OCI-LY1 (cell line): Measurements from ENCODE around the gene NACA.
"Not testable (repeated sequence)": the region's sequence is repeated elsewhere in the genome, so short reads cannot be mapped to it uniquely, and the experiment has no call there.

Experiments
- EZH2 ChIP-seq: fragments of 200-600 bp; sonication (generic), shearing (Covaris generic); IDR thresholded peaks from 2 replicates; pipeline ENCODE4 v1.8.0; 2017; ENCODE audit warnings: borderline replicate concordance, mixed run types, mild to moderate bottlenecking, antibody characterized with exemption, low read length, moderate library complexity, mixed read lengths
- TF ChIP-seq, protein P1 (sequence below): fragments of 200-600 bp; sonication (generic), shearing (Covaris generic); IDR thresholded peaks from 2 replicates; pipeline ENCODE4 v1.5.1; 2017; ENCODE audit warnings: mild to moderate bottlenecking, antibody characterized with exemption, low read length, moderate library complexity, mixed read lengths

DNA sequence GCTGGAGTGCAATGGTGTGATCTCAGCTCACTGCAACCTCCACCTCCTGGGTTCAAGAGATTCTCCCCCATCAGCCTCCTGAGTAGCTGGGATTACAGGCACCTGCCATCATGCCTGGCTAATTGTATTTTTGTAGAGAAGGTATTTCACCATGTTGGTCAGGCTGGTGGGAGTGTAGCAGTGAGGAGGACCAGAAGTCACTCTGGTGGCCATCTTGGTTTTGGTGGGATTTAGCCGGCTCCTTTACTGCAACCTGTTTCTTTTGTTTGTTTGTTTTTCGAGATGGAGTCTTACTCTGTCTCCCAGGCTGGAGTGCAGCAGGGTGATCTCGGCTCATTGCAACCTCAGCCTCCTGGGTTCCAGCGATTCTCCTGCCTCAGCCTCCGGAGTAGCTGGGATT is 20.6 kb downstream of the NACA start:
- TF ChIP-seq, protein P1, sequence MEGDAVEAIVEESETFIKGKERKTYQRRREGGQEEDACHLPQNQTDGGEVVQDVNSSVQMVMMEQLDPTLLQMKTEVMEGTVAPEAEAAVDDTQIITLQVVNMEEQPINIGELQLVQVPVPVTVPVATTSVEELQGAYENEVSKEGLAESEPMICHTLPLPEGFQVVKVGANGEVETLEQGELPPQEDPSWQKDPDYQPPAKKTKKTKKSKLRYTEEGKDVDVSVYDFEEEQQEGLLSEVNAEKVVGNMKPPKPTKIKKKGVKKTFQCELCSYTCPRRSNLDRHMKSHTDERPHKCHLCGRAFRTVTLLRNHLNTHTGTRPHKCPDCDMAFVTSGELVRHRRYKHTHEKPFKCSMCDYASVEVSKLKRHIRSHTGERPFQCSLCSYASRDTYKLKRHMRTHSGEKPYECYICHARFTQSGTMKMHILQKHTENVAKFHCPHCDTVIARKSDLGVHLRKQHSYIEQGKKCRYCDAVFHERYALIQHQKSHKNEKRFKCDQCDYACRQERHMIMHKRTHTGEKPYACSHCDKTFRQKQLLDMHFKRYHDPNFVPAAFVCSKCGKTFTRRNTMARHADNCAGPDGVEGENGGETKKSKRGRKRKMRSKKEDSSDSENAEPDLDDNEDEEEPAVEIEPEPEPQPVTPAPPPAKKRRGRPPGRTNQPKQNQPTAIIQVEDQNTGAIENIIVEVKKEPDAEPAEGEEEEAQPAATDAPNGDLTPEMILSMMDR: not testable (repeated sequence)
- not testable (repeated sequence) for TF ChIP-seq EZH2
